Measurements from ENCODE around the gene PRTN3. TPM values are rescaled to one million over a fixed set of nuclear protein-coding genes. Genes with fewer than 3 reads are reported as not detected.

PRTN3 gene
- total RNA-seq (0.60 TPM in 1 of 2 replicates, not detected in the other), polyA plus RNA-seq (0.44 and 0.57 TPM in 2 replicates)

- Histone ChIP-seq H3K27ac (no peak within 1 kb of the TSS), H3K9me3 (ENCODE audit: low read depth) (no peaks in the 10 kb centered on the region), H3K36me3 (no peaks in the 10 kb centered on the region), H3K4me3 (no peak within 1 kb of the TSS), H3K27me3 (peaks cover 28% of the 10 kb centered on the region), H3K4me1 (ENCODE audit: low read depth) (no peaks in the 10 kb centered on the region)
- no peak for TF ChIP-seq CTCF (IDR thresholded peaks at IDR 0.05; ENCODE audit: low read depth, low read length)
- no peak for DNase-seq (ENCODE audit: low read depth in 1 of 2, low spot score in 1 of 2)
These were observed at the start of gene PRTN3 for GRCh38 chr19:840519-841206. PRTN3 (plus strand) TSS chr19:840999; CDS start chr19:841009, 10 bp downstream.

- no peak for TF ChIP-seq CTCF (IDR thresholded peaks at IDR 0.05; ENCODE audit: low read depth, low read length)
- H3K4me1 ChIP-seq (ENCODE audit: low read depth): peaks cover 13% of the 10 kb centered on the region
- no peaks in the 10 kb centered on the region for H3K36me3 ChIP-seq
- no peak for DNase-seq (ENCODE audit: low read depth in 1 of 2, low spot score in 1 of 2)
- no peaks in the 10 kb centered on the region for H3K27me3 ChIP-seq
- no peaks in the 10 kb centered on the region for H3K9me3 ChIP-seq (ENCODE audit: low read depth)
- H3K4me3 ChIP-seq: no peak overlapping the region
- peak overlapping the region; percentile 57 for H3K27ac ChIP-seq
These were observed 49.7 kb upstream of the PRTN3 start for GRCh38 chr19:791007-791566.

- Histone ChIP-seq H3K36me3 (no peaks in the 10 kb centered on the region), H3K4me3 (no peak overlapping the region), H3K9me3 (ENCODE audit: low read depth) (no peaks in the 10 kb centered on the region), H3K27ac (peak overlapping the region; percentile 57), H3K27me3 (no peaks in the 10 kb centered on the region), H3K4me1 (ENCODE audit: low read depth) (peaks cover 13% of the 10 kb centered on the region)
- no peak for TF ChIP-seq CTCF (IDR thresholded peaks at IDR 0.05; ENCODE audit: low read depth, low read length)
- DNase-seq (ENCODE audit: low read depth in 1 of 2, low spot score in 1 of 2): peak in 1 of 2 donors; percentile 62
These were observed 49.1 kb upstream of the PRTN3 start for GRCh38 chr19:791567-792305.

- DNase-seq (ENCODE audit: low read depth in 1 of 2, low spot score in 1 of 2): no peak
- no peak overlapping the region for H3K4me3 ChIP-seq
- H3K36me3 ChIP-seq: no peaks in the 10 kb centered on the region
- peak overlapping the region; percentile 57 for H3K27ac ChIP-seq
- no peaks in the 10 kb centered on the region for H3K27me3 ChIP-seq
- no peaks in the 10 kb centered on the region for H3K9me3 ChIP-seq (ENCODE audit: low read depth)
- no peak for TF ChIP-seq CTCF (IDR thresholded peaks at IDR 0.05; ENCODE audit: low read depth, low read length)
- peaks cover 13% of the 10 kb centered on the region for H3K4me1 ChIP-seq (ENCODE audit: low read depth)
These were observed 48.4 kb upstream of the PRTN3 start for GRCh38 chr19:792306-792885.

GRCh38 chr19:793806-794205 is 47.0 kb upstream of the PRTN3 start:
- no peak for TF ChIP-seq CTCF (IDR thresholded peaks at IDR 0.05; ENCODE audit: low read depth, low read length)
- Histone ChIP-seq H3K9me3 (ENCODE audit: low read depth) (no peaks in the 10 kb centered on the region), H3K27me3 (no peaks in the 10 kb centered on the region), H3K27ac (no peak overlapping the region), H3K4me3 (no peak overlapping the region), H3K36me3 (no peaks in the 10 kb centered on the region), H3K4me1 (ENCODE audit: low read depth) (peaks cover 9% of the 10 kb centered on the region)
- DNase-seq (ENCODE audit: low read depth in 1 of 2, low spot score in 1 of 2): no peak
